GM19463 (cell line): ENCODE data around the gene CCDC148.

ENCODE experiments used
- ATAC-seq: cut with Tn5 transposase; IDR thresholded peaks from one replicate; pipeline ENCODE4 v1.9.1; 2021; ENCODE audit warnings: mild to moderate bottlenecking, moderate library complexity; ENCODE audit not compliant: unreplicated experiment

The CCDC148 gene

DNA sequence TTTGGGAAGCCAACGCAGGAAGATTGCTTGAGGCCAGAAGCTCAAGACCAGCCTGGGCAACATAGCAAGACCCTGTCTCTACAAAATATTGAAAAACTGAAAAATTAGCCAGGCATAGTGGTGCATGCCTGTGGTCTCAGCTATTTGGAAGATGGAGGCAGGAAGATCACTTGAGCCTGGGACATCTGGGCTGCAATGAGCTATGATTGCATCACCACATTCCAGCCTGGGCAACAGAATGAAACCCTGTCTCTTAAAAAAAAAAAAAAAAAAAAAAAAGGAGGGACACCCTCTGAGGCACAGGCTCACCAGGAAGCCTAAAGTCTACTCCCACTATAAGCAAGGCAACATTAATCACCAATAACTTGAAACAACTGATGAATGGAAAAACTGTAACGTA lies 151.1 kb downstream of the CCDC148 start:
- no peak for ATAC-seq

- no peak for ATAC-seq
Observed at GRCh38 chr2:158300394-158300793, 156.2 kb downstream of the CCDC148 start.

DNA sequence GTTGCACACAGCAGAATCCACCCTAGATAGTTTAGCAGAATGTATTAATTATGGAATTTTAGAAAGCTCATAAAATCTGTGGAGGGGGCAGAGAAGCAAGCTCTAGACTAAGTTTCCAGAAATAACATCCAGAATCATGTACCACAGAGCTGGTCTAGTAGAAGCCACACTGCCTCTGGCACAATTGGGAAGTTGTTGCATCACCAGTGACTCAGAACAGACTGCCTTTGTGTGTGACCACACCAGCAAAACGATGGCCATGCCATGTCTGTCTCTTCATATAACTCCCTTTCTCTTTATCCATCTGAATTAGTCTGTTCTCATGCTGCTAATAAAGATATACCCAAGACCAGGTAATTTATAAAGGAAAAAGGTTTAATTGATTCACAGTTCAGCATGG lies 158.9 kb downstream of the CCDC148 start:
- no peak for ATAC-seq

DNA sequence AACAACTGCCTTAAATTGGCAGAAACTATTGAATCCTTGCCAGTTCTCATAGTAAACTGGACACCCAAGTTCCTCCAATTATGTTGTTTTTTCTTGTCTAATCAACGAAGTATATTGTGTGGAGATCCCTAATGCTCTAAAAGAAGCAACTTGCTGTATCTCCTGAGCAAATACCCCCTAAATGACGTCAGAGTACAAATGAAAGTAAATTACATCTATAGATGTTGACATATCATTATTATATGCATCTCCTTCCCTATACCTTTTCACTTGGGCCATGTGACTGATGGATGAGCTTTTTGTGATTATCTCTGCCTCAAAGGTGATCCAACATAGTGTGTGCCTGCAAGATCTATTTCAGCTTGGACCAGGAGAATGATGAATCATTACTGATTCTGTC lies 159.4 kb downstream of the CCDC148 start:
- ATAC-seq: no peak

- no peak for ATAC-seq
Observed at GRCh38 chr2:158293722-158294121, 162.8 kb downstream of the CCDC148 start.

GRCh38 chr2:158291544-158292180 lies 164.9 kb downstream of the CCDC148 start:
- ATAC-seq: no peak

DNA sequence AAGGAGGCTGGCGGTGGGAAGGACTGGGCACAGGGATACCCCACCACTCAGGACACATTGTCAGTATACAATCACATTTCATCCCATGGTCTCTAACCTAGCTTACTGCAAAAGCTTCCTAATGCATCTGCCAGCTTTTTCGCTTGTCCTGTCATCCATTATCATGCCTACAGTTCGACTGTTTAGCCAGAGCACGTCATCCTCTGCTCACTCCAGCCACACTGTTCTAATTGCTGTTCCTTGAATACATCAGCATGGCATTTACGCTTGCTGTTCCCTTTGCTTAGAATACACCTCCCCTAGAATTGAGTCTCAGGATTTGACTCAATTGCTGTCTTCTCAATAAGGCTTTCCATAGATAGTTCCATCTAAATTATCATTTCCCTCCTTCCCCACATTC lies 166.3 kb downstream of the CCDC148 start:
- no peak for ATAC-seq

DNA sequence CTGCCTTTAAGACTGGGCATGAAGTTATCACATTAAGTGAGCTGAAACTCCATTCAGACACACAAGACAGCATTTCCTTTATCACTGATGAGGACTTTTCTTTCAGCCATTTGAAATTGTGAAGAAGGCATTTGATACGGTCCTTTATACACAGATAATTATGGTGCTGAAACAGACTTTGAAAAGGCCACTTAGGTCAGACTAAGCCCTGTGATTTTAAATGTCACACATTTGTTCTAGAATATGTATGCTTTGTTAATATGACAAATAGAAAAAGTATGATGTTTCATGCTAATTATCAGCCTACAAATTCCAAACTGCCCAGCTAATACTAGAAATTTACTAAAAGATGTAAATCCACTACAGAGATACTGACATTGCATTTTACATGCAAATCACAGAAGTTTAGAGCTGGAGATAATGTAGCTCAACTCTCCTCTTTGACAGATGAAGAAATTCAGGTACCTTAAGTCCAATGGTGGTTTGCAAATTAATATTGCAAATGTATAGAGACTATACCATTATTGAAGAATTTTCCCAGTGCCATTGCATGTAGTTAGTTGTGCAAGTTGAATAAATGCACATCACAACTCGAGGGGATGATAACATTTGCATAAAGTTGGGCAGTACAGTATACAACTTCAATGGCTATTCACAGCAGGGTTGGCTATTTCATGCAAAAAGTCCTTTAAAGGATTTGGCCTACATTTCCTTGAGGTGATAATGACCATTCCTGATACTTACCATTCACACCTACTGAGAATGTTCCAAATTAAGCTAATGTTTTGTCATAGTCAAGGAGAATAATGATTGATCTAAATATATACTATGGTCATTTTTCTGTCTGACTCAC lies 179.7 kb downstream of the CCDC148 start:
- ATAC-seq: no peak

GRCh38 chr2:158273791-158274190 lies 182.8 kb downstream of the CCDC148 start:
- ATAC-seq: no peak

- no peak for ATAC-seq
Observed at GRCh38 chr2:158270536-158270935, 186.0 kb downstream of the CCDC148 start.

DNA sequence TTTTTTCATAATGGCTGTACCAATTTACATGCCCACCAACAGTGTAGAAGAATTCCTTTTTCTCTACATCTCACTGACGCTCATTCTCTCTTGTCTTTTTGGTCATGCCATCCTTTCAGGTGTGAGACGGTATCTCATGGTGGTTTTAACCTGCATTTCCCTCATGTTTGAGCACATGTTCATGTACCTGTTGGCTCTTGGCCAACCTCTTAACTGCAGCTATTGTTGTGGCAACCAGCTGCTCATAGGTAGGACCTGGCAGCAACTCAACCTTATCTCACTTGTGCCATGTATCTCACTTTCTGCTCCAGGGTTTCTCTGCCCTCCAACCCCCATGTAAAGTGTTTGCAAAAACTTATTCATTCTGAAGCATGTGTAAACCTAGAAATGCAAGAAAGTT lies 187.4 kb downstream of the CCDC148 start:
- no peak for ATAC-seq

- ATAC-seq: no peak
Observed at GRCh38 chr2:158266111-158266510, 190.4 kb downstream of the CCDC148 start.

- ATAC-seq: no peak
Observed at GRCh38 chr2:158255257-158255656, 201.3 kb downstream of the CCDC148 start.

GRCh38 chr2:158253170-158253569 lies 203.4 kb downstream of the CCDC148 start:
- ATAC-seq: no peak

DNA sequence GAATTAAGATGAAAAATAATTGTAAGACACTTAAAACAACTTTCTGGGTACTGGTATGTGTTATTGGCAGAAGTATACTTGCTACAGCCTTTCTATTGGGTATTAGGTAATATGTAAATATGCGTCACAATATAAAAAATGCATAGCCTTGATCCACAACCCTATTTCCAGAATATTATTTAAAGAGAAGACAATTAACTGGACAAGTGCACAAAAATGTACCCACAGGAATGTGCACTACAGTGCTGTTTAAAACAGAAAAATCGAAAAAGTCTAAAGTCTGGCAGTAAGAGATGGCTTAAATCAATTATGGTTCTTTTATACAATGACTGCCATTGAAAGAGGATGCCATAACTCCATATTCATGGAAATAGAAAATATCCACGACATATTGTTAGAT lies 205.2 kb downstream of the CCDC148 start:
- ATAC-seq: no peak

- no peak for ATAC-seq
Observed at GRCh38 chr2:158243392-158243791, 213.2 kb downstream of the CCDC148 start.

- ATAC-seq: no peak
Observed at GRCh38 chr2:158242280-158242679, 214.3 kb downstream of the CCDC148 start.

DNA sequence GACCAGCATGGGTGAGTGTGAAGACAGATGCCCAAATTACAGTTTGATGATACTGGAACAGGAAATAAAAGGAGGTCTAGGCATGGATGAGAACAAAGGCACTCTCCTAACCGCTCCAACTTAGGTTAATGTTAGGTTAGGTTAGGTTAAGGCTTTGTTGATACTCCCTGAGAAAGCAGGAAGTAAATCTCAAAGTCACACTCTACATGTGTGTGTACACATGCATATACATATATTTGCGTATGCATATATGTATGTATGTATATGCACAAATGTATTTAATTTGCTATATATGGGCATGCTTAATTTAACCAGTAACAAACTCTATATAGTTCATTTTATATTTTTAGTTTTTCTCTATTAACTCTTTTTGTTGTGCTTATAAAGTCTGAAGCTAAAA lies 215.6 kb downstream of the CCDC148 start:
- ATAC-seq: no peak

- no peak for ATAC-seq
Observed at GRCh38 chr2:158239271-158239670, 217.3 kb downstream of the CCDC148 start.

DNA sequence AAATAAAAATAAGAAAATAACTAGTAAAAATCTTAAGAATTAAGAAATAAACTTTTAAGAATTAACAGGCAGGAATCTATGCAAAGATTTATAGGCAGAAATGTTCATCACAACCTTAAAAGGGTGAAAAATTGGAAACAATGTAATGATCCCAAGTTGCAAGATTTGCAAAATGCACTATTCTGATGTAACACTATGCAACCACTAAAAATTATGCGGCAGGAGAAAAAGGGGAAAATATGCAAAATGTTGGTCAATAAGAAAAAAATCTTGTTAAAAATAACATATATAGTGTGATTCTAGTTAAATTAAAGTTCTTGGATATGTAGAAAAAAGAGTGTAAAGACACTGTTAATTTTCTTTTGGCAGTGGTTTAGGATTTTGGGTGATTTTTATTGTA lies 222.1 kb downstream of the CCDC148 start:
- ATAC-seq: no peak

- ATAC-seq: no peak
Observed at GRCh38 chr2:158232476-158232875, 224.1 kb downstream of the CCDC148 start.

DNA sequence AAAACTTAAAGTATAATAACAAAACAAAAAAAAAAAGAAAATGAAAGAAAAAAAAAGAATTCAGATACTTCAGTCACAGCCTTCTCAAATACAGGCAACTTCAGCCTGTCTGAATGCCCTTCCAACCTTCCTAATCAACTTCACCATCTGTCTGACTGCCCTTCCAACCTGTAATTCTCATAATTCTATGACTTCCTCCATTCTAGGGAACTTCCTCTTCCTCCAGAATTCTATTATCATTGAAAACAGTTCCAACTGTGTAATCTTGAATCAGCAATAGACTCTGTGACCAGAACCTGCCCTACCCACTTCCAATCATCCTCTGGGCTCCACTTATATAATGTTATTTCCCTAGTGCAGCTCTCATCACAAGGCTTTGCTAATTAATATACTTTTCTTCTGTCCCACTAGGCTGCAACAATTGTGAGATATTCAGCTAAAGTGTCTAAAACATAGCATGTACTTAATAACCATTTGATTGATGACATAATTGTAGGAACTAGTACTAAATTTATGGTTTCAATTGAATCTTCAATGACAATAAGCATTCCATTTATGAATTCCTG lies 227.5 kb downstream of the CCDC148 start:
- ATAC-seq: no peak
